ENCODE results near the gene EAF2.
"Not testable (repeated sequence)": the region's sequence is repeated elsewhere in the genome, so short reads cannot be mapped to it uniquely, and the experiment has no call there.

- TF ChIP-seq CTCF (IDR thresholded peaks at IDR 0.05; ENCODE audit: low read depth, low read length, poor library complexity, severe bottlenecking); EZH2phosphoT487 (IDR thresholded peaks at IDR 0.05; ENCODE audit: borderline replicate concordance, low read length): not testable (repeated sequence)
Observed at GRCh38 chr3:121863247-121863646, 28.2 kb downstream of the EAF2 start.

Data from DOHH2 (cell line).